Tongue (tissue), 2 donors: Measurements from ENCODE around the gene RDH12. TPM values are rescaled to one million over a fixed set of nuclear protein-coding genes. Genes with fewer than 3 reads are reported as not detected.
A peak's percentile ranks its signal among the peaks of the same experiment; 100 is the strongest.
"Not testable (repeated sequence)": the region's sequence is repeated elsewhere in the genome, so short reads cannot be mapped to it uniquely, and the experiment has no call there.

Experiments
- DNase-seq: peaks from one replicate; pipeline ENCODE4 v3.0.0-alpha.2; 2015
- total RNA-seq: library from RNA; depleted of rRNA; stranded (reverse); fragments of >200 nt; gene quantifications from one replicate; pipeline ENCODE4 v1.2.3, GENCODE V29; 2014

RDH12 gene
- total RNA-seq, 1 donor from 2014 or later: 0.10 TPM

DNA sequence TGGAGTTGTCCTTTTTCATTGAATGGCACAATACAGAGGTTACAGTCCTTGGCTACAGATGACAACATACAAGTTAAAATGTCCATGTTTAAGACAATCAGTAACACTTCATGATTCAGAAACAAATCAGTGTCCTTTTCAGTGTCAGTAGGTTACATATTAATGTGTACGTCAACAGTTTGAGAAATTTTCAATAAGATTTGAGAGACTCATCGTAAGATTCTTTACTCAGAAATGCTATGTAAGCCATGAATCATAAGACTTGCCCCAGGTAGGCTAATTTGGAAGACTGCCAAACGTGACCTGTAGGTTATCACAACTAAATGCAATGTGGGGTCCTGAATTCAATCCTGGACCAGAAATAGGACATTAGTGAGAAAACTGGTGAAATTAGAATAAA is 3.5 kb downstream of the RDH12 start:
- DNase-seq: no peak

DNA sequence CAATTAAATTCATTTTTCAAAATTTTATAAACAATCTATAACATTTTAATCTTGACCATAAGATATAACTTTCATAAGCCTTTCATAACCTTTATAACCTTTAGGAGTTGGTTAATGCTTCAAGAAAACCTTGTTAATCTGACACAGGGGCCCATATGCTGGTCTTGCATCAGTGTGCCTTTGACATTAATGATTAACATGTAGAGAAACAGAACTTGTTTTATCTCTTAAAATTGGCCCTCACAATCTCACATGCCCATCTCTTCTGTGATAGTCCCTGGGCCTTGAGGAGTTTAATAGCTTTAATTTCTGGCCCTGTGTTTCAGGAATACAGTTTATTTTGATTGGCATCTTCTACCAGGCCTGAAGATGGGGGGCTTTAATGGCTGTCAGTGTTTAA is 7.7 kb downstream of the RDH12 start:
- DNase-seq: not testable (repeated sequence)

DNA sequence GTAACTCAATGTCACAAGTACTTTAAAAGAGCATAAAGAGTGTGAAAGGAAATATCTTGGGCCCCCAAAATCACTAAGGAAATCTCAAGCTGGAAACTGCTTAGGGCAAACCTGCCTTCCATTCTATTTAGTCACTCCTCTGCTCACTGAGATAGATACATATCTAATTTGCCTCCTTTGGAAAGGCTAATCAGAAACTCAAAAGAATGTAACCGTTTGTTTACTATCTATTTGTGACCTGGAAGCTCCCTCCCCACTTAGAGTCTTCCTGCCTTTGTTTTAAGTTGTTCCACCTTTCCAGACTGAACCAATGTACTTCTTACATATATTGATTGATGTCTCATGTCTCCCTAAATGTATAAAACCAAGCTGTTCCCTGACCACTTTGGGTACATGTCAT is 8.1 kb downstream of the RDH12 start:
- DNase-seq: not testable (repeated sequence)

DNA sequence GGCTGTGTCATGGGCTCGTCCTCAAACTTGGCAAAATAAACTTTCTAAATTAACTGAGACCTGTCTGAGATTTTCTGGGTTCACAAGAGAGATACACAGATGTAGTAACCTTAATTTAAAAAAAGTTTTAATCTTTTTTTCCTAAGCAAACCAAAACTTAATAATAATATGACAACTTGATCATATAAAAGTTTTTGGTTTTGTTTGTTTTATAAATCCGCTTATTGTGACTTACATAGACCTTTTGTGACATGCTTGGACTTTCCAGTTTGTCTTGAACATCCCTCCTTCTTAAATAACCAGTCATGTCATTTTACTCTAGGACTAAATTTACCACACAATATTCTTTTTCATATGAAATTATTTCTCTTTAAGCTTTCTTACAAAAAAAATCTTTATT is 8.5 kb downstream of the RDH12 start:
- DNase-seq: no peak

DNA sequence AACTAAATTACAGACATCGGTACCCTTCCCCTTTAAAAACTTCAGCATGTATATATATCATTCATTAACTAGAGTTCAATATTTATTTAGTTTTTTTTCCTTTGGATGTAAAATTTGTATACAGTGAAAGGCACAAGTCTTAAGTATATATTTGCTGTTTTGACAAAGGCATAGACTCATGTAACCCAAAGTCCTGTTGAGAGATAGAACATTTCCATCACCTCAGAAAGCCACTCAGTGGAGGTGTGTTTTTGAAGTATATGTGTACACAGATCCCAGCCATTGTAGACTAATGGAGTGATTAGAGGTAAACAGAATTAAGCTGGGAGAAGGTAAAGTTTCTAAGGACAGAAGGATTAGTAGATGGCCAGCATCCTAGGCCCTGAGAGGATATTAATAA is 15.4 kb downstream of the RDH12 start:
- DNase-seq: no peak

DNA sequence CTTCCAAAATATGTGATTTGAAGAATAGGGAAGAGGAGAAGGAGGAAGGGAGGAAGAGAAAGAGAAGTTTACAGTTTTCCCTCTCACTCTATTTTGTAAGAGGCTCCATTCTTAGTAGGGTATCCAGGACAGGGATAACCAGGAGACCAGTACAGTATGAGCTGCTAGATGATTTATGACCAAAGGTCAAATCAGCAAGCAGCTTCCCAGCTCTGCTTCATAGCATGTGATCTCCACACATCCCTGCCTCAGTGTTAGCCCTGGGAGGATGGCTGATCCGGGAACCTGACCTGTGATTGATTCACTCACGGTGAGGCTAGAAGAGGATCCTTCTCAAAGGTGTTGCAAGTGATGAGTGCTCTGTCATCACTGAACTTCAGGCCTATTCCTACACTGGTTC is 16.6 kb downstream of the RDH12 start:
- DNase-seq: no peak

DNA sequence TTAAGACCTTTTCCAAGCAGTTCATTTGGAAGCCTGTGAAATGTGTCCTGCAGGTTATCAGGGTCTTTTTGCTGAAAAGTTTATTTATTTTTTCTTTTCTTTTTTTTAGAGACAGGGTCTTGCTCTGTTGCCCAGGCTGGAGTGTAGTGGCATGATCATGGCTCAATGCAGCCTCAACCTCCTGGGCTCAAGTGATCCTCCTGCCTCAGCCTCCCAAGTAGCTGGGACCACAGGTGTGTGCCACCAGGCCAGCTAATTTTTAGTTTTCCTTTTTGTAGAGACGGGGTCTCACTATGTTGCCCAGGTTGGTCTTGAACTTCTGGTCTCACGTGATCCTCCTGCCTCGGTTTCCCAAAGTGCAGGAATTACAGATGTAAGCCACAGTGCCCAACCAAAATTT is 17.7 kb downstream of the RDH12 start:
- not testable (repeated sequence) for DNase-seq

DNA sequence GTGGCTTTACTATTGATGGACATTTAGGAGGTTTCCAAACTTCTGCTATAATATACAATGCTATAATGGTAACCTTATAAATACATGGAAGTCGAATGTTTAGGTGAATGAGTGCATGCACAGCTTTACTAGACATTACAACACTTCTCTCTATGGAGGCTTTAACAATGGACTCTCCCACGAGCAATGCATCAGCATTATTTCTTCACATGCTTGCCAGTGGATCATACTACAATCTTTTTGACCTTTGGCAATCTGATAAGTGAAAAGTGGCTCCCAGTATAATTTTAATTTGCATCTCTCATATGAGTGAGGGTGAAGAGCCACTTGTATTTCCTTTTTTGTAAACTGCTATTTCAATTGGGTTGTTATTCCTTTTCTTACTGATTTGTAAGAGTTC is 18.2 kb downstream of the RDH12 start:
- no peak for DNase-seq

DNA sequence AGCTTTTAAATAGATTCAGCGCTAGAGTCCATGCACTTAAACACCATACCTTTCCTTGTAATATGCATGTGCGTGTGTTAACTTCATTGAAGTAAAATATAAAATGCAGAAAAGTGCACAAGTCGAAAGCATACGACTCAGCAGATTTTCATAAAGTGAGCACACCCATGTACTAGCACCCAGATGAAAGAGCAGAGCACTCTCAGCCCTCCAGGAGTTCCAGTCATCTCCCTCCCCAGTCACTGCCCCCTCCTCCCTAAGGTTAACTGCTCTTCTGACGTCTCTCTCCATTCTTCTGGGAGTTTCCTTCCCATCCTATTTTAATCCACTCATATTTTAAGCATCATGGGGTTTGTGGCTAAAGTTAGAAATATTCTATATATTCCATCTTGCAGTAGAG is 20.2 kb downstream of the RDH12 start:
- no peak for DNase-seq

DNA sequence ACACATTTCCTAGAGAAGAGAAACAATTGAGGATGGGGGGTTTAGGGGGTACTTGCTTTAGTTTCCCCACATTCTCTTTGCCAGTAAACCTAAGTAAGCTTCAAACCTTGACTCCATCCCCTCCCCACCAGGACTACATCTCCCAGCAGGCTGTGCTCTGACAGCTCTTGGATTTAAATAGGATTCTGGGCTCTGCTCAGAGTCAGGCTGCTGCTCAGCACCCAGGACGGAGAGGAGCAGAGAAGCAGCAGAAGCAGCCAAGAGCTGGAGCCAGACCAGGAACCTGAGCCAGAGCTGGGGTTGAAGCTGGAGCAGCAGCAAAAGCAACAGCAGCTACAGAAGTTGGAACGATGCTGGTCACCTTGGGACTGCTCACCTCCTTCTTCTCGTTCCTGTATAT is 20.6 kb downstream of the RDH12 start:
- DNase-seq: peak; percentile 80

DNA sequence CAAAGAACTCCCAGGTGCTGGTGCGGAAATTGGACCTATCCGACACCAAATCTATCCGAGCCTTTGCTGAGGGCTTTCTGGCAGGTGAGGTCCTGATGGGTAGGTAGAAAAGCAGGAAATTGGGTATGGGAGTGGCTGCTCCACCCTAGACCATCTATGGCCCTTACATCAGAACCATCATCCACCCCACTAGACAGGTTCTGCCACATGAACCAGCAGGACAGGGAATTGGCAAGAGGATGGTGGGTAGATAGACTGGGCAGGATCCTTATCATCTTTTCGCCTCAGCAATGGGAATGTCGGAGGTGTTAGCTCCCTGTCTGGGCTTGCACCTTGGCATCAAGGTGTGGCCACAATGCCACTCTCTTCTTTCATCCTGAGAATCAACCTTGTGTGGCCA is 23.5 kb downstream of the RDH12 start:
- no peak for DNase-seq

DNA sequence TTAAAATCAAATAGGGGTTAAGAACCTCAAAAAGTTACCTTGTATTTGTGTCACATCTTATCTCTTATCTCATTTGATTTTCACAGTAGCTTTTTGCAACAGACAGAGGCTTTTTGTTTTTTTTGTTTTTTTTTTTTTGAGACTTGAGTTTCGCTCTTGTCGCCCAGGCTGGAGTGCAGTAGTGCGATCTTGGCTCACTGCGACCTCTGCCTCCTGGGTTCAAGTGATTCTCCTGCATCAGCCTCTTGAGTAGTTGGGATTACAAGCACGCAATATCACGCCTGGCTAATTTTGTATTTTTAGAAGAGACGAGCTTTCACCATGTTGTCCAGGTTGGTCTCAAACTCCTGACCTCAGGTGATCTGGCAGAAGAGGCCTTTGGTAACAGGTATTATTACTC is 25.7 kb downstream of the RDH12 start:
- no peak for DNase-seq

DNA sequence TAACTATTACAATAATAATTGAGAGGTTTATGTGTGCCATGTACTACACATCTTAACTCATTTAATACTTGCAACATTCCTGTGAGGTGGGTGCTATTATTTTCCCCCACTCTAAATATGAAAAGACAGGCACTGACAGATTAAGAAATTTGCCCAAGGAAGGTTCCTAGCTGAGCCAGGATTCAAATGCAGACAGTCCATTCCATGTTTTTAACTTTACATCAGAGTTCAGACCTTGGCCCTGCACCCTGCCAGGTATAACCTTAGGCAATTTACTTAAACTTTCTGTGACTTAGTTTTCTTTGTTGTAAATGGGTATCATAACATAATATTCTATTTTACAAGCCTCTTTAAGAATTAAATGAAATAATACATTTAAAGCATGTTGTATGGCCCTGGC is 26.6 kb downstream of the RDH12 start:
- DNase-seq: no peak

DNA sequence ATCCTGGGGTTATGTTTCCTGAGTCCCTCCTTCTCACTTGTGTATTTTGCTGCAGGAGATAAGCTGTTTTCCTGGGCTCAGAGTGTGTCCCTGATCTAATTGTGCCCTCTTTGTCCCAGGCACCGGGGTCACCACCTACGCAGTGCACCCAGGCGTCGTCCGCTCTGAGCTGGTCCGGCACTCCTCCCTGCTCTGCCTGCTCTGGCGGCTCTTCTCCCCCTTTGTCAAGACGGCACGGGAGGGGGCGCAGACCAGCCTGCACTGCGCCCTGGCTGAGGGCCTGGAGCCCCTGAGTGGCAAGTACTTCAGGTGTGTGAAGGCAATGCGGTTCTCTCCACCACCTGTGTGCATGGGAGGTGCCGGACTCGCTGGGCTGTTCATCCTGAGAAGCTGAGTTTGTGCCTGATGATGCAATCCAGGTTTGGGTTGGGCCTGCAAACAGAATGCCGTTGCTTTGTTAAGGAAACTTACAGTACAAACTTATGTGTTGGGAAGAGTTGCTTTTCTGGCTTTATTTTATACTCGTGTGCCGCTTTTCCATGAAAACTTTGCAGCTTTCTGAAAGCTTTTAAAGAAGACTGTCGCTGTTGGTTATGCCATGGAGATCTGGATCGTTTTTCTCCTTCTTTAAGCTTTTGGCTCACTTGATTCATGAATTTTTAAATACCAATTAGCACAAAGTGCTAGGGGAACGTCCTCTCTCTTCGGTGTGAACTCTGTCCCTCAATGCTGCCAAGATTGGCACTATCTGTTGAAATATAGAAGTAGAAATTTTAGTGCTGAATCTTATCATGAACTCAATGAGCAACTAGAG is 27.6 kb downstream of the RDH12 start:
- peak; percentile 17 for DNase-seq

DNA sequence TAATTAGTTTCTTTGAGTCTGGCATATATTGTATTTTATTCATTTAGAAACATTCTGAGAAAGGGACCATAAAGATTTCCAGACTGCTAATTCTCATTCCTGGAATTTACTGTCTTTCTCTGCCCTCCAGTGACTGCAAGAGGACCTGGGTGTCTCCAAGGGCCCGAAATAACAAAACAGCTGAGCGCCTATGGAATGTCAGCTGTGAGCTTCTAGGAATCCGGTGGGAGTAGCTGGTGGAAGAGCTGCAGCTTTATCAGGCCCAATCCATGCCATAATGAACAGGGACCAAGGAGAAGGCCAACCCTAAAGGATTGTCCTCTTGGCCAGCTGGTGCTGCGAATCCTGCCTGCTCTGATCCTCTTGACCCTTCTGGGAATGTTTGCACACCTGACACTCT is 31.9 kb downstream of the RDH12 start:
- peak; percentile 82 for DNase-seq

DNA sequence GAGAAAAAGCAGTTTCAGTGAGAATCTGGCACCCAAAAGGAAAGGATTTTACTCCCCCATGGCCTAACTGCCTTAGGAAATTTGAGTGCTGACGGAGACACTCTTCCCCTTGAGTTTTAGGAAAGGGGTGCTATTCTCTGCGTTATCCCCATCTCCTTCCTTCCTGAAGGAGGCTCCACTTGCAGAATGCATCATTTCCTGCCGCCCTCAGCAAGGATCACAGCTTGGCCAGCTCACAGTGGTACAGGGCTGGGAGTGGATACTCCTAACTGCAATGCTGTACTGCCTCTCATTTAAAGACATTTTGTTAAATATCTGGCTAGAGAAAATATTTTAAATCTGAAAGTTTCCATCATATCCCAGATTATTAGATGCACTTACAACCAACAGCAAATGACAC is 33.0 kb downstream of the RDH12 start:
- no peak for DNase-seq

DNA sequence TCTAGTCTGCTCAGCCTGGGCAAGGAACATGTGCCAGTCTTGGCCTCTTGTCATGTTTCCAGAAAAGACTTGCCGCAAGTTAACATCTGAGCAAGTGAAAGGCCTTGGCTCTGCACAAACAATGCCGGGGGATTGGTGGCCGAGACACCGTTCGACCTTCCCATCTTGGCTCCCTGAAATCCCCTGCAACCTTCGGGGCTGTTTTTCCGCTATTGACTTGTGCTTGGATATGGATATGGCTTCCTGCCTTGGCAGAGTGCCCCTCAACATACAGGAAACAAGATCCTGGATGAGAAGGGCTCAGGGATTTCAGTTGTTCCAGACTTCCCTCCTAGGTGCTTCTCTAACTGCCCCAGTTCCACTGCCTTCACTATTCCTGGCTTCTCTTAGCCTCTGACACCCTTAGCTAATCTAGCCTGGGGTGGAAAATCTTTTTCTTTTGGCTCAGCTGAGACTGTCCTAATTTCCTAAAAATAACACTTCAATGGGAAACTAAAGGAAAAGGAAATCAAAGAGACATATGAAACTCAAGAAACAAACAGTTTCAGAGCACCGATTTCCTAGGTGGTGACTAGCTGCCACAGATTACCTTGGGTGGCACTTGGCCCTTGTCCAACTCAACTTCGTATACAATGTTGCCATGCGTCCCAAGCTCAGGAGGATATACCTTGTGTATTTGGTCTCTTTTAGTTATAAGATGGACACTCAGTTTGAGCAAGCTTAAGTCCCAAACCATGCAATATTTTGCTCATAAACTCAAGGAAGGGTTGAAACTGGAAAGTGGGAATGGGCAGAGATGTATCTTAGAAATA is 33.9 kb downstream of the RDH12 start:
- peak; percentile 25 for DNase-seq

DNA sequence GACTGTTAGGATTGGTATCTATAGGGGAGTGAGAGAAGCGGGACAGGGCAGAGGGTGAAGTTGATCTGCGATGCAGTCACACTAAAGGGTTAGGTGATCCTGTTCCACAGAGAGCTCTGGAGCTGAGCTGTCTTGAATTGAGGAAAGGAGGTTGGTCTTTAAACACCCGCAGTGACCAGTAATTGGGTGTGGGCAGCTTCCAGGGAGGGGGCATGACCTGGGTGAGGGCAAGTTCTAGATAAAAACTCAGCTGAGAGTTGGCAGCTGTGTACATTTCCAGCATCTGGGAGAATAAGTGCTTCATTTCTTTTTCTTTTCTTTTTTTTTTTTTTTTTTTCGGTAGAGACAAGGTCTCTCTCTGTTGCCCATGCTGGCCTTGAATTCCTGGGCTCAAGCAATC is 35.1 kb downstream of the RDH12 start:
- DNase-seq: no peak

DNA sequence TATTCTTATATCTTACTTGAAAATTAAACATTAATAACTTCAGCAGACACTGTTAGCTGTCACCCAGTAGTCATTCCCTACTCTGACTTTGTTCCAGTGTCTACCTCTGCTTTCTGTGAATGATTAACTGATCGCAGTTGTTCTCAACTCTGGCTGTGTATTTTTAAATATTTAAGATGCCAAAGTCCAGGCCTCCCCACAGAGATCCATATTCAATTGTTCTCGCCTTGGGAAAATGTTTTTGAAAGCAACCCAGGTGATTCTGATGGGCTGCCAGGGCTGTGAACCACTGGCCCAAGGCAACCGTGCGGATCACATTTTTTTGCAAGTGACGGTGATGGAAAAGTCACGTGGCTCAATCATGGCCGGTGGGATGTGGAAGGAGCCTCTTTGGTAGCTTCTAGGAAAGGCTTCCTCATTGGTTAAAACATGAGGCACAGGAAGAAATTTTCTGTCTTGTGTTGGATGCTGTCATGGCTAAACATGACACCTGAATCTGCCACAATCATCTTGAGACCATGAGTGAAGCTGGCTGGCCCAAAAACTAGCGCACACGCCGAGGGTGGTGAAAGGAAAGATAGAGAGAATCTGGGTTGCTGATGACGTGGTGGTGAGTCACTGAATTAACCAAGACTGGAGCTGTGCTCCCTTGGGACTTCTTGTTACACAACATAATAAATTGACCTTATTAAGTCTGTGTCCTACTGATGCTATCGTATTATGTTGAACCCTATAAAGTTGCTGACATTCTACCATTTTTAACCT is 37.2 kb downstream of the RDH12 start:
- no peak for DNase-seq

DNA sequence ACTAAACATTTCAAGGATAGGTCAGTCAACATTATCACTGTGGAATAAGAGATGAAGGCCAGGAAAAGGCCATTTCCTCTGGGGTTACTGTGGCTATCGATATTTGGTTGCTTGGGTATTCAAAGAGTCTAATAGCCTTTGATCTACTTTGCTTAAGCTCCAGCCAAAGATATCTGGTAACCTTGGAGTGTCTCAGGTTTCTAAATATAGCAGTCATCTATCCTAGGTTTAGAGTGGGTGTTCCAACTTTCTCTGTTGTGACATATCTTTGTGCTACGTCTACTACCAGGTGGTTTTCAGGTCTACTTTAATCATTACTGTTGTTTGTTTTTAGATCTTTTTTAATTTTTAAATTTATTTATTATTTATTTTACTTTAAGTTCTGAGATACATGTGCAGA is 42.4 kb downstream of the RDH12 start:
- no peak for DNase-seq

DNA sequence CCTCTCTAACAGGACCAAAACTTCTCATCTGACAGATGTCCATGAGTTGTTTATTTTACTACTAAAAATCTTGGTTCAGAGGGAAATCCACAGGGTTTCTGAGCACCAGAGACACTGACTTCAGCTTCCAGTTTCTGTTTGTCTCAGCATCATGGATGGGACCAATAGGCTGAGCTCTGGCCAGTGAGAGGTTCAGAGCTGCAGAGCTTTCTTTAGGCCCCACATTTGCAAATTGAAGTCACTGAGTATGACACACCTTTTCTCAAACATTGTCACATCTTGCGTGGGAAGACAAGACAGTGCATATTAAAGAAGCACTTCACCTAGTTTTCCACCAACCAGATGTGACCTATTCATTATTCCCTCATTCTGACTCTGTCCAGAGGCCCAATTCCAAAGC is 45.2 kb downstream of the RDH12 start:
- DNase-seq: no peak

DNA sequence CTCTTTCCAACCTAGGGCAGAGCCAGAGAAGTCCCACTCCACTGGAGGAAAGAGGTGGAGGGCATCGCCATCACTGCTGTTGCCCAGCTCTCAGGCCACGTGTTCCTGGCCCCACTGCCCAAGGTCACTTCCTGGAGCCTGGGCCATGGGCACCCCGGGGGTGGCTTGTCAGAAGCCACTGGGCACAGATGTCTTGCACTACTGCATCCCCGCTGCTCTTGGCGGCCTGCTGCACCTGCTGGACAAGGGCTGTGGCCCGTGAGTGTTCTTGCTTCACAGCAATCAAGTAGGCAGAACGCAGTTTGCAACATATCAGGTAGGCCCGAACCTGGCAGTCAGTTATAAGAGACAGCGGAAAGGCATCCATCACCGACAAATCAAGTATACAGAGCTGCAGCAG is 46.6 kb downstream of the RDH12 start:
- no peak for DNase-seq
